IPS-11a (cell line): ENCODE measurements around the gene SDR9C7.
"Not testable (repeated sequence)": the region's sequence is repeated elsewhere in the genome, so short reads cannot be mapped to it uniquely, and the experiment has no call there.

ENCODE experiments used
- H3K4me3 ChIP-seq: one replicate; pipeline ENCODE4 v1.5.1; 2013; ENCODE audit warnings: low read depth, low read length, control low read depth

SDR9C7 gene

GRCh38 chr12:56879240-56880124 is 54.7 kb downstream of the SDR9C7 start:
- not testable (repeated sequence) for H3K4me3 ChIP-seq

GRCh38 chr12:56878010-56878339 is 56.2 kb downstream of the SDR9C7 start:
- H3K4me3 ChIP-seq, result no peak overlapping the region

- no peak overlapping the region for H3K4me3 ChIP-seq
Measured at GRCh38 chr12:56877195-56878009, 56.8 kb downstream of the SDR9C7 start.

GRCh38 chr12:56874821-56875220 is 59.4 kb downstream of the SDR9C7 start:
- no peak overlapping the region for H3K4me3 ChIP-seq

- H3K4me3 ChIP-seq, result no peak overlapping the region
Measured at GRCh38 chr12:56873382-56873781, 60.8 kb downstream of the SDR9C7 start.
